Glutamatergic neuron (in vitro differentiated cells): ENCODE measurements around the gene TEX30. TPM values are rescaled to one million over a fixed set of nuclear protein-coding genes. Genes with fewer than 3 reads are reported as not detected.

ENCODE experiments used
- DNase-seq: peaks from one replicate; pipeline ENCODE4 v3.0.0; 2022
- H3K27ac Mint-ChIP-seq: one replicate; pipeline ENCODE4 v1.8.0; 2020; ENCODE audit warnings: mild to moderate bottlenecking, mixed read lengths, inconsistent platforms; ENCODE audit not compliant: unreplicated experiment
- H3K27me3 Mint-ChIP-seq: one replicate; pipeline ENCODE4 v1.8.0; 2020; ENCODE audit warnings: mild to moderate bottlenecking, moderate library complexity, mixed read lengths, inconsistent platforms; ENCODE audit not compliant: unreplicated experiment
- H3K36me3 Mint-ChIP-seq: one replicate; pipeline ENCODE4 v1.8.0; 2020; ENCODE audit warnings: mild to moderate bottlenecking, mixed read lengths, inconsistent platforms; ENCODE audit not compliant: unreplicated experiment
- H3K4me1 Mint-ChIP-seq: one replicate; pipeline ENCODE4 v1.8.0; 2020; ENCODE audit warnings: mild to moderate bottlenecking, low read depth, mixed read lengths, inconsistent platforms; ENCODE audit not compliant: unreplicated experiment
- H3K4me3 Mint-ChIP-seq: one replicate; pipeline ENCODE4 v1.8.0; 2020; ENCODE audit warnings: mild to moderate bottlenecking, mixed read lengths, inconsistent platforms; ENCODE audit not compliant: unreplicated experiment
- H3K9me3 Mint-ChIP-seq: one replicate; pipeline ENCODE4 v1.8.0; 2020; ENCODE audit warnings: mild to moderate bottlenecking, moderate library complexity, mixed read lengths, inconsistent platforms; ENCODE audit not compliant: unreplicated experiment
- CTCF ChIP-seq: fragments of 200-600 bp; sonication (generic); IDR thresholded peaks from one replicate; pipeline ENCODE4 v1.5.0; 2021; ENCODE audit not compliant: partially characterized antibody, unreplicated experiment
- total RNA-seq: library from RNA; stranded (reverse); fragmentation: NEBNext Ultra II Directional; extraction: Animal tissue kit (Norgen Biotek cat#: 25700); gene quantifications from one replicate; pipeline ENCODE4 v1.2.1, GENCODE V29; 2021; ENCODE audit not compliant: unreplicated experiment

The TEX30 gene
- total RNA-seq, 1 donor from 2014 or later: 6.9 TPM

DNA sequence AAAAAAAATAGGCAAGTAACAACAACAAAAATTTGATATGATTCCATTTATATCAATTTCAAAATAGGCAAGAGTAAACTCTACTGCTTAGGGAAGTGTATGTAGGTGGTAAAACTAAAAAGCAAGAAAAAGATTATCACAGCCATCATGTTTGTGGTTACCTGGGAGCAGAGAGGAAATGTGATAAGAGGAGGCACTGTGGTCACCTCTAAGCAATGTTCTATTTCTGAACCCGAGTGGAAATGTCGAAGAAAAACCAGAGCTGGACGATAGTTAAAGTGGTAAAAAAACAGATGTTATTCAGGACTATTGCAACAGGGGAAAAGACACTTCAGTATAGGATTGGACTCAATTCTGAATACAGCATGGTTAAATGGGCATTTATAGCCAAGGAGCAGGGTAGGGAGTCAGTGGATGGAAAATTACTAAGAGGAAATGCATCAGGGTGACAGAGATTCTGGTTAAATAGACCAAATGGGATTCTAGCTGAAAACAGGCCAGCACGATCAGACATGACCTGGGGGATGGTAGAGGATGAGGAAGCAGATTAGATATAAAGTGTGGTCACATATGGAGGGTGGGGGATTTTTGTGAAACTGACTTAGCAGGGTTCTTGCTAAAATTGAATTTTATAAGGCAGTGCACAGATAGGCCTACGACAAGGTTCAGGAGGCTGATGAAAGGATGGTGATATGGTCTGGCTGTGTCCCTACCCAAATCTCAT lies 6.0 kb upstream of the TEX30 start:
- H3K9me3 Mint-ChIP-seq: no peaks in the 10 kb centered on the region
- no peak for TF ChIP-seq CTCF
- H3K36me3 Mint-ChIP-seq: peaks cover 17% of the 10 kb centered on the region
- no peak overlapping the region for H3K4me3 Mint-ChIP-seq
- H3K4me1 Mint-ChIP-seq: peaks cover under 1% of the 10 kb centered on the region
- peaks cover 5% of the 10 kb centered on the region for H3K27me3 Mint-ChIP-seq
- no peak overlapping the region for H3K27ac Mint-ChIP-seq
- no peak for DNase-seq

- Mint-ChIP-seq H3K9me3 (no peaks in the 10 kb centered on the region), H3K4me1 (peaks cover 4% of the 10 kb centered on the region), H3K27ac (no peak overlapping the region), H3K36me3 (peaks cover 15% of the 10 kb centered on the region), H3K27me3 (peaks cover 7% of the 10 kb centered on the region), H3K4me3 (no peak overlapping the region)
- DNase-seq: no peak
- no peak for TF ChIP-seq CTCF
These were observed 4.2 kb upstream of the TEX30 start for GRCh38 chr13:102777736-102778135.

DNA sequence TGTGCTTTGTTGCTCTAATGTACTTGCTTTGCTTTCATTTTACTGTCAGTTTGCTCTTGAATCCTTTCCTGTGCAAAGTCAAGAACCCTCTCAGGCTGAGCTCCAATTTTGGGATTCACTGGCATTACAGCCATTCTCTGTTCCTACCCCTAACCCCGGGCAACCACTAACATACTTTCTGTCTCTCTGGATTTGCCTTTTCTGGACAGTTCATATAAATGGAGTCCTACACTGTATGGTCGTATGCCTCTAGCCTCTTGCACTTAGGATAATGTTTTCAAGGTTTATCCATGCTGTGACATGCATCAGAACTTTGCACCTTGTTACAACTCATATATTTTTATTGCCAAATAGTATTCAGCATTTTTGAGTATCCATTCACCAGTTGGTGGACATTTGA lies 2.7 kb upstream of the TEX30 start:
- no peak for DNase-seq
- Mint-ChIP-seq H3K4me3 (no peak overlapping the region), H3K36me3 (peaks cover 8% of the 10 kb centered on the region), H3K9me3 (no peaks in the 10 kb centered on the region), H3K27me3 (peaks cover 6% of the 10 kb centered on the region), H3K4me1 (peaks cover 4% of the 10 kb centered on the region), H3K27ac (no peak overlapping the region)
- TF ChIP-seq CTCF: no peak

- H3K27ac Mint-ChIP-seq: no peak overlapping the region
- H3K4me1 Mint-ChIP-seq: peaks cover 4% of the 10 kb centered on the region
- TF ChIP-seq CTCF: no peak
- H3K36me3 Mint-ChIP-seq: no peaks in the 10 kb centered on the region
- peak overlapping the region; percentile 96 for H3K4me3 Mint-ChIP-seq
- no peaks in the 10 kb centered on the region for H3K9me3 Mint-ChIP-seq
- no peak for DNase-seq
- peaks cover 3% of the 10 kb centered on the region for H3K27me3 Mint-ChIP-seq
These were observed 1.3 kb upstream of the TEX30 start for GRCh38 chr13:102774591-102775520.

- no peak for DNase-seq
- H3K27ac Mint-ChIP-seq: peak overlapping the region; percentile 89
- H3K4me1 Mint-ChIP-seq: peaks cover 4% of the 10 kb centered on the region
- H3K4me3 Mint-ChIP-seq: peak overlapping the region; percentile 96
- no peaks in the 10 kb centered on the region for H3K9me3 Mint-ChIP-seq
- H3K36me3 Mint-ChIP-seq: no peaks in the 10 kb centered on the region
- H3K27me3 Mint-ChIP-seq: peaks cover 3% of the 10 kb centered on the region
- TF ChIP-seq CTCF: no peak
These were observed 605 bp upstream of the TEX30 start for GRCh38 chr13:102774214-102774568.
